ENCODE results near the gene ZBTB9. TPM values are rescaled to one million over a fixed set of nuclear protein-coding genes. Genes with fewer than 3 reads are reported as not detected.

Gene ZBTB9
- total RNA-seq, 6 experiments from 2014 or later = 6.4 to 9.2 (median 7.6) TPM

DNA sequence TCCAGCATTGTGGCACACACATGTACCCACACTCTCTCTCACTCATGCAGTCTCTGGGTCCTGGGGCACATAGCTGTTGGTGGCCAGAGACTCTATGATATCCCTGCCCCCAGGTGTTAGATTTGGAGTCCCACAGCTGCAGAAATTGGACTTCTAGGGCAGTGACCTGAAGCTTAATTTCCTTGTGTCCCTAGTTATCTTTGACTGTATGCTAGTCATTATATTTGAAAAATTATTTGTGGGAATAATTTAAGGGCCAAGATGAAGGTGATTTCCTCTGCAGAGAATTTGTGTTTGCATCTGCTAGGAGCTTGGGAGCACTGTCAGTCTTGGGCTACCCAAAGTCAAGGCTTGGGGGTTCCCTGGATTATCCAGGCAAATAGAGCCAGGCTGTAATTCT, 50.1 kb downstream of the ZBTB9 start:
- Mint-ChIP-seq H3K27ac (no peak overlapping the region), H3K4me1 (ENCODE audit: low read depth) (peaks cover 8% of the 10 kb centered on the region; the same call in 1 of the 2 replicates), H3K9me3 (peaks cover 7% of the 10 kb centered on the region), H3K4me3 (no peak overlapping the region), H3K27me3 (ENCODE audit: insufficient read depth) (peaks cover 28% of the 10 kb centered on the region), H3K36me3 (ENCODE audit: low read depth) (no peaks in the 10 kb centered on the region)
- no peak for DNase-seq
- TF ChIP-seq, protein P1, sequence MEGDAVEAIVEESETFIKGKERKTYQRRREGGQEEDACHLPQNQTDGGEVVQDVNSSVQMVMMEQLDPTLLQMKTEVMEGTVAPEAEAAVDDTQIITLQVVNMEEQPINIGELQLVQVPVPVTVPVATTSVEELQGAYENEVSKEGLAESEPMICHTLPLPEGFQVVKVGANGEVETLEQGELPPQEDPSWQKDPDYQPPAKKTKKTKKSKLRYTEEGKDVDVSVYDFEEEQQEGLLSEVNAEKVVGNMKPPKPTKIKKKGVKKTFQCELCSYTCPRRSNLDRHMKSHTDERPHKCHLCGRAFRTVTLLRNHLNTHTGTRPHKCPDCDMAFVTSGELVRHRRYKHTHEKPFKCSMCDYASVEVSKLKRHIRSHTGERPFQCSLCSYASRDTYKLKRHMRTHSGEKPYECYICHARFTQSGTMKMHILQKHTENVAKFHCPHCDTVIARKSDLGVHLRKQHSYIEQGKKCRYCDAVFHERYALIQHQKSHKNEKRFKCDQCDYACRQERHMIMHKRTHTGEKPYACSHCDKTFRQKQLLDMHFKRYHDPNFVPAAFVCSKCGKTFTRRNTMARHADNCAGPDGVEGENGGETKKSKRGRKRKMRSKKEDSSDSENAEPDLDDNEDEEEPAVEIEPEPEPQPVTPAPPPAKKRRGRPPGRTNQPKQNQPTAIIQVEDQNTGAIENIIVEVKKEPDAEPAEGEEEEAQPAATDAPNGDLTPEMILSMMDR (IDR thresholded peaks at IDR 0.05) = no peak

- DNase-seq = no peak
- H3K36me3 Mint-ChIP-seq (ENCODE audit: low read depth) = no peaks in the 10 kb centered on the region
- peaks cover 7% of the 10 kb centered on the region for H3K9me3 Mint-ChIP-seq
- H3K27me3 Mint-ChIP-seq (ENCODE audit: insufficient read depth) = peaks cover 26% of the 10 kb centered on the region
- no peak overlapping the region for H3K27ac Mint-ChIP-seq
- TF ChIP-seq, protein P1 (IDR thresholded peaks at IDR 0.05) = no peak
- no peak overlapping the region for H3K4me3 Mint-ChIP-seq
- peaks cover 8% of the 10 kb centered on the region; the same call in 1 of the 2 replicates for H3K4me1 Mint-ChIP-seq (ENCODE audit: low read depth)
These were observed 51.4 kb downstream of the ZBTB9 start for GRCh38 chr6:33505548-33506370.

Small RNA genes lying within 50 kb of the gene (microRNA-seq; reads per million reads assigned to microRNA genes)
- gene MIR5004 = not detected

Other genes with a start within 250 kb of the ZBTB9 start
- gene HSD17B8, start 249.9 kb upstream of the ZBTB9 start, total RNA-seq (2021; fragmentation: NEBNext Ultra II Directional; extraction: Animal tissue kit (Norgen Biotek cat#: 25700)) = 1 to 10 TPM in 2 of 6 experiments, under 1 TPM in 4; 0.39 to 1.2 (median 0.73) TPM
- gene RING1, start 246.1 kb upstream of the ZBTB9 start, total RNA-seq (2021; fragmentation: NEBNext Ultra II Directional; extraction: Animal tissue kit (Norgen Biotek cat#: 25700)) = 10 to 100 TPM; 43.4 to 55.1 (median 52.1) TPM
- 10 to 100 TPM; 35.7 to 51.4 (median 44.4) TPM for gene VPS52, start 182.7 kb upstream of the ZBTB9 start, total RNA-seq (2021; fragmentation: NEBNext Ultra II Directional; extraction: Animal tissue kit (Norgen Biotek cat#: 25700))
- 1,000 to 10,000 TPM; 1,449 to 2,347 (median 1,965) TPM for gene RPS18, start 182.5 kb upstream of the ZBTB9 start, total RNA-seq (2021; fragmentation: NEBNext Ultra II Directional; extraction: Animal tissue kit (Norgen Biotek cat#: 25700))
- 1 to 10 TPM in 5 of 6 experiments, under 1 TPM in 1; 0.66 to 3.0 (median 2.7) TPM for gene B3GALT4, start 177.5 kb upstream of the ZBTB9 start, total RNA-seq (2021; fragmentation: NEBNext Ultra II Directional; extraction: Animal tissue kit (Norgen Biotek cat#: 25700))
- 10 to 100 TPM; 71.0 to 89.9 (median 74.6) TPM for gene WDR46, start 165.3 kb upstream of the ZBTB9 start, total RNA-seq (2021; fragmentation: NEBNext Ultra II Directional; extraction: Animal tissue kit (Norgen Biotek cat#: 25700))
- gene PFDN6, start 165.0 kb upstream of the ZBTB9 start, total RNA-seq (2021; fragmentation: NEBNext Ultra II Directional; extraction: Animal tissue kit (Norgen Biotek cat#: 25700)) = 10 to 100 TPM; 52.1 to 73.7 (median 69.7) TPM
- gene RGL2, start 155.6 kb upstream of the ZBTB9 start, total RNA-seq (2021; fragmentation: NEBNext Ultra II Directional; extraction: Animal tissue kit (Norgen Biotek cat#: 25700)) = 10 to 100 TPM; 26.7 to 31.6 (median 27.9) TPM
- gene TAPBP, start 140.5 kb upstream of the ZBTB9 start, total RNA-seq (2021; fragmentation: NEBNext Ultra II Directional; extraction: Animal tissue kit (Norgen Biotek cat#: 25700)) = 100 to 1,000 TPM in 5 of 6 experiments, 10 to 100 TPM in 1; 88.7 to 118 (median 104) TPM
- 10 to 100 TPM; 15.2 to 19.9 (median 17.0) TPM for gene ZBTB22, start 136.8 kb upstream of the ZBTB9 start, total RNA-seq (2021; fragmentation: NEBNext Ultra II Directional; extraction: Animal tissue kit (Norgen Biotek cat#: 25700))
- 10 to 100 TPM; 44.9 to 53.2 (median 50.4) TPM for gene DAXX, start 131.6 kb upstream of the ZBTB9 start, total RNA-seq (2021; fragmentation: NEBNext Ultra II Directional; extraction: Animal tissue kit (Norgen Biotek cat#: 25700))
- 10 to 100 TPM; 20.6 to 43.5 (median 38.6) TPM for gene KIFC1, start 62.8 kb upstream of the ZBTB9 start, total RNA-seq (2021; fragmentation: NEBNext Ultra II Directional; extraction: Animal tissue kit (Norgen Biotek cat#: 25700))
- 10 to 100 TPM; 43.2 to 52.8 (median 51.4) TPM for gene PHF1, start 43.6 kb upstream of the ZBTB9 start, total RNA-seq (2021; fragmentation: NEBNext Ultra II Directional; extraction: Animal tissue kit (Norgen Biotek cat#: 25700))
- 100 to 1,000 TPM; 464 to 546 (median 536) TPM for gene CUTA, start 36.5 kb upstream of the ZBTB9 start, total RNA-seq (2021; fragmentation: NEBNext Ultra II Directional; extraction: Animal tissue kit (Norgen Biotek cat#: 25700))
- gene SYNGAP1, start 34.5 kb upstream of the ZBTB9 start, total RNA-seq (2021; fragmentation: NEBNext Ultra II Directional; extraction: Animal tissue kit (Norgen Biotek cat#: 25700)) = 10 to 100 TPM; 10.5 to 15.0 (median 13.3) TPM
- gene BAK1, start 125.7 kb downstream of the ZBTB9 start, total RNA-seq (2021; fragmentation: NEBNext Ultra II Directional; extraction: Animal tissue kit (Norgen Biotek cat#: 25700)) = 10 to 100 TPM; 17.5 to 23.2 (median 19.9) TPM
- 10 to 100 TPM; 20.2 to 30.3 (median 26.9) TPM for gene ITPR3, start 166.7 kb downstream of the ZBTB9 start, total RNA-seq (2021; fragmentation: NEBNext Ultra II Directional; extraction: Animal tissue kit (Norgen Biotek cat#: 25700))